GM12878 (cell line): ENCODE data around the gene TMEM225B.

Experiments used
- BMI1 ChIP-seq: fragments of 450-650 bp; IDR thresholded peaks from 2 replicates; pipeline ENCODE4 v1.6.1; 2016; ENCODE audit warnings: mild to moderate bottlenecking, moderate library complexity, borderline replicate concordance
- EZH2 ChIP-seq: IDR thresholded peaks from 2 replicates; pipeline ENCODE4 v1.6.1; 2012; ENCODE audit warnings: low read depth, mild to moderate bottlenecking, control low read depth, inconsistent platforms, low read length, borderline replicate concordance; ENCODE audit not compliant: control insufficient read depth

GRCh38 chr7:99652671-99653070 lies 54.6 kb downstream of the TMEM225B start:
- TF ChIP-seq EZH2 (no peak), BMI1 (no peak)
